HepG2 (cell line): ENCODE data around the gene PRDX3. TPM values are rescaled to one million over a fixed set of nuclear protein-coding genes. Genes with fewer than 3 reads are reported as not detected.

Experiments
- AFF4 ChIP-seq: sonication (generic); formaldehyde crosslinking; IDR thresholded peaks from 2 replicates; pipeline ENCODE4 v1.4.0; 2020; ENCODE audit warnings: missing genetic modification reagents
- CERS6 ChIP-seq: sonication (generic); formaldehyde crosslinking; IDR thresholded peaks from 2 replicates; pipeline ENCODE4 v1.5.0; 2020; ENCODE audit warnings: missing genetic modification reagents
- CHD4 ChIP-seq: fragments of 200-600 bp; sonication (generic); IDR thresholded peaks from 2 replicates; pipeline ENCODE4 v1.7.0; 2017; ENCODE audit warnings: mild to moderate bottlenecking, low read length, borderline replicate concordance
- IRX3 ChIP-seq: sonication (generic); formaldehyde crosslinking; IDR thresholded peaks from 2 replicates; pipeline ENCODE4 v1.8.1; 2023; ENCODE audit warnings: mild to moderate bottlenecking, low read depth, missing genetic modification reagents, borderline replicate concordance
- MIER3 ChIP-seq: IDR thresholded peaks from 2 replicates; pipeline ENCODE4 v1.6.1; 2016; ENCODE audit warnings: missing compliant biosample characterization, borderline replicate concordance
- SATB2 ChIP-seq: sonication (generic); formaldehyde crosslinking; IDR thresholded peaks from 2 replicates; pipeline ENCODE4 v1.5.0; 2020; ENCODE audit warnings: missing genetic modification reagents
- TARDBP ChIP-seq: sonication (generic); formaldehyde crosslinking; IDR thresholded peaks from 2 replicates; pipeline ENCODE4 v1.8.0; 2022; ENCODE audit warnings: mild to moderate bottlenecking, missing genetic modification reagents
- TBP ChIP-seq: sonication (generic); formaldehyde crosslinking; IDR thresholded peaks from 2 replicates; pipeline ENCODE4 v1.5.0; 2020; ENCODE audit warnings: missing genetic modification reagents
- THAP7 ChIP-seq: sonication (generic); formaldehyde crosslinking; IDR thresholded peaks from 2 replicates; pipeline ENCODE4 v1.8.1; 2023; ENCODE audit warnings: mild to moderate bottlenecking, missing genetic modification reagents
- YEATS2 ChIP-seq: sonication (generic); formaldehyde crosslinking; IDR thresholded peaks from 2 replicates; pipeline ENCODE4 v1.4.0; 2020; ENCODE audit warnings: missing genetic modification reagents, borderline replicate concordance
- ZNF333 ChIP-seq: sonication (generic); formaldehyde crosslinking; IDR thresholded peaks from 2 replicates; pipeline ENCODE4 v1.4.0; 2020; ENCODE audit warnings: mild to moderate bottlenecking, missing genetic modification reagents, borderline replicate concordance
- ZNF354B ChIP-seq: sonication (generic); formaldehyde crosslinking; IDR thresholded peaks from 2 replicates; pipeline ENCODE4 v1.8.0; 2022; ENCODE audit warnings: mild to moderate bottlenecking, missing genetic modification reagents
- ZNF784 ChIP-seq: sonication (generic); formaldehyde crosslinking; IDR thresholded peaks from 2 replicates; pipeline ENCODE4 v1.5.1; 2020; ENCODE audit warnings: missing genetic modification reagents, mild to moderate bottlenecking, borderline replicate concordance
- ZNF850 ChIP-seq: sonication (generic); formaldehyde crosslinking; conservative IDR thresholded peaks from 2 replicates; pipeline ENCODE4 v1.9.0; 2021; ENCODE audit warnings: mild to moderate bottlenecking, missing genetic modification reagents
- ZSCAN21 ChIP-seq: sonication (generic); formaldehyde crosslinking; IDR thresholded peaks from 2 replicates; pipeline ENCODE4 v1.8.0; 2022; ENCODE audit warnings: mild to moderate bottlenecking, missing genetic modification reagents, moderate library complexity, borderline replicate concordance
- polyA plus RNA-seq, 8 experiments: library from polyadenylated mRNA; depleted of rRNA in 3 of 8; stranded (reverse) in 7 of 8; unstranded in 1 of 8; fragments of >200 nt; fragmentation: Illumina TruSeq in 4 of 8; extraction: Trizol in 4 of 8; gene quantifications; 2 replicates each; pipeline versions ENCODE4 v1.2.1 to v1.2.3, GENCODE V29; 2011 to 2016; ENCODE audit warnings: low read depth in 4 of 8, missing spikeins in 1 of 8, mixed read lengths in 1 of 8; ENCODE audit not compliant: insufficient read depth in 1 of 8
- total RNA-seq, 5 experiments: library from RNA; depleted of rRNA; stranded (reverse); fragments of >200 nt; fragmentation: Illumina TruSeq; extraction: Trizol; gene quantifications; 2 replicates each; pipeline ENCODE4 v1.2.3, GENCODE V29; 2016; ENCODE audit warnings: low read depth in 1 of 5

Gene PRDX3
- total and polyA plus RNA-seq, 2 of the 13 experiments (the other 11 are each of a cell fraction or from before 2014, with no cell fraction given), result 407 to 565 TPM

GRCh38 chr10:119178372-119179119 lies at the start of gene PRDX3 (continued):
- TF ChIP-seq AFF4 (CRISPR knock-in tag) (no peak; the same call in 1 of the 2 replicates), YEATS2 (CRISPR knock-in tag) (peak; percentile 65), TBP (CRISPR knock-in tag) (no peak), CERS6 (CRISPR knock-in tag) (no peak), ZSCAN21 (CRISPR knock-in tag) (0 out of 2 replicates have a peak, but pooled peaks have one; percentile 38), THAP7 (CRISPR knock-in tag) (peak; percentile 93; the same call in 1 of the 2 replicates), IRX3 (CRISPR knock-in tag) (no peak), TARDBP (peak; percentile 54; the same call in 1 of the 2 replicates), ZNF333 (CRISPR knock-in tag) (0 out of 2 replicates have a peak, but pooled peaks have one; percentile 66), SATB2 (no peak), ZNF354B (CRISPR knock-in tag) (0 out of 2 replicates have a peak, but pooled peaks have one; percentile 41), ZNF784 (CRISPR knock-in tag) (0 out of 2 replicates have a peak, but pooled peaks have one; percentile 30), ZNF850 (CRISPR knock-in tag) (no peak), CHD4 (no peak), MIER3 (CRISPR knock-in tag) (no peak)
